Esophagus squamous epithelium (tissue), 5 donors: ENCODE data around the gene TMEM8B. TPM values are rescaled to one million over a fixed set of nuclear protein-coding genes. Genes with fewer than 3 reads are reported as not detected.

Experiments used
- DNase-seq: peaks from one replicate; lab custom pipeline; 2025; lab: John Stamatoyannopoulos, UW
- H3K27ac ChIP-seq, 4 donors: fragments of 200-600 bp; sonication (generic); one replicate each; pipeline ENCODE4 v1.5.1; 2016 to 2019; ENCODE audit warnings: mild to moderate bottlenecking in 1 of 4
- H3K27me3 ChIP-seq, 4 donors: fragments of 200-600 bp; sonication (generic); 1 replicate in 3 of 4; 2 replicates in 1 of 4; pipeline versions ENCODE4 v1.5.1 to v1.6.0; 2017 to 2021; ENCODE audit warnings: antibody characterized with exemption in 1 of 4
- H3K36me3 ChIP-seq, 3 donors: fragments of 200-600 bp; sonication (generic); one replicate each; pipeline ENCODE4 v1.5.1; 2016 to 2019
- H3K4me1 ChIP-seq, 3 donors: fragments of 200-600 bp; sonication (generic); one replicate each; pipeline ENCODE4 v1.5.1; 2017 to 2019
- H3K4me3 ChIP-seq, 4 donors: fragments of 200-600 bp; sonication (generic); 1 replicate in 3 of 4; 2 replicates in 1 of 4; pipeline ENCODE4 v1.5.1; 2016 to 2019; ENCODE audit warnings: mild to moderate bottlenecking in 2 of 4, moderate library complexity in 1 of 4
- H3K9me3 ChIP-seq, 3 donors: fragments of 200-600 bp; sonication (generic); one replicate each; pipeline ENCODE4 v1.5.1; 2016 to 2019
- POLR2A ChIP-seq, 4 donors: fragments of 450-650 bp; IDR thresholded peaks; one replicate each; pipeline ENCODE4 v1.6.1; 2017; ENCODE audit warnings: antibody characterized with exemption in 4 of 4, mild to moderate bottlenecking in 4 of 4, moderate library complexity in 3 of 4
- WGBS, 2 donors: methylation state at CpG; one replicate each; pipeline ENCODE4 v1.1.5; 2018; 5-methylcytosine and 5-hydroxymethylcytosine counted together
- intact Hi-C: fragments of 100-400 bp; cut with DNase I; formaldehyde crosslinking; loops from one replicate; pipeline ENCODE4 v1.15.0; 2022
- total RNA-seq, 4 donors: library from RNA; depleted of rRNA; stranded (reverse); fragments of >200 nt; gene quantifications; one replicate each; pipeline ENCODE4 v1.1.0, GENCODE V29; 2016
- TF ChIP-seq, protein P1 (sequence below), 6 experiments: fragments of 450-650 bp in 4 of 6; fragments of 200-600 bp in 2 of 6; sonication (generic) in 2 of 6; IDR thresholded peaks; one replicate each; pipeline ENCODE4 v1.5.1; 2016 to 2019; ENCODE audit warnings: antibody characterized with exemption in 6 of 6, mild to moderate bottlenecking in 4 of 6, moderate library complexity in 4 of 6
- donor health status: DM: yes; HTN: yes; CAD: no.

Gene TMEM8B
- total RNA-seq, 4 donors from 2014 or later: 0.35 to 4.8 (median 1.4) TPM

DNA sequence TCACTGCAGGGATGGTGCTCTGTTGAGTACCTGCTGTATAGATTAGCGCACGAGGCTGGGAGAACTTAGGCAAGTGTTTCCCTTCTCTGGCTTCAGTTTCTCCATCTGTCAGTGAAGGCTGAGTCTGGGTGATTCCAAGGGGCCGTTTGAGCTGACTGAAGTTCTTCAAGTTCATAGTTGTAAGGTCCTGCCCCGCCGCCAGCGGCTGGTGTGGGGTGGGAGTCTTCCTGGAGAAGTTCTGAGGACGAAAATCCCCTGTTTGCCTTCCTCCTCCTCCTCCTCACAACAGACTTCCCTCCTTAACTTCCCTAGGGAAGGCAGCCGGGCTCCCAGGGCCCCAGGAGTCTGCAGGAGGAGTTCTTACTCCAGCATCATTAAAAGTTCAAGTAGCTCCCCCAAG, 75.3 kb downstream of the TMEM8B start:
- peaks cover 38 to 64% (median 43%) of the 10 kb centered on the region in 3 donors for H3K4me1 ChIP-seq
- no peak for DNase-seq
- WGBS, 2 donors: 55 to 61% methylated on average over 5 to 8 of the region's 8 CpGs
- H3K27me3 ChIP-seq: peaks cover 0 to 15% (median 0%) of the 10 kb centered on the region in 4 donors
- H3K27ac ChIP-seq: peak overlapping the region in 3 of 4 donors; percentile 89 to 95 (median 92)
- intact Hi-C loops: no loop called here
- no peaks in the 10 kb centered on the region for H3K36me3 ChIP-seq
- H3K9me3 ChIP-seq: no peaks in the 10 kb centered on the region
- H3K4me3 ChIP-seq: no peak overlapping the region
- TF ChIP-seq, protein P1, sequence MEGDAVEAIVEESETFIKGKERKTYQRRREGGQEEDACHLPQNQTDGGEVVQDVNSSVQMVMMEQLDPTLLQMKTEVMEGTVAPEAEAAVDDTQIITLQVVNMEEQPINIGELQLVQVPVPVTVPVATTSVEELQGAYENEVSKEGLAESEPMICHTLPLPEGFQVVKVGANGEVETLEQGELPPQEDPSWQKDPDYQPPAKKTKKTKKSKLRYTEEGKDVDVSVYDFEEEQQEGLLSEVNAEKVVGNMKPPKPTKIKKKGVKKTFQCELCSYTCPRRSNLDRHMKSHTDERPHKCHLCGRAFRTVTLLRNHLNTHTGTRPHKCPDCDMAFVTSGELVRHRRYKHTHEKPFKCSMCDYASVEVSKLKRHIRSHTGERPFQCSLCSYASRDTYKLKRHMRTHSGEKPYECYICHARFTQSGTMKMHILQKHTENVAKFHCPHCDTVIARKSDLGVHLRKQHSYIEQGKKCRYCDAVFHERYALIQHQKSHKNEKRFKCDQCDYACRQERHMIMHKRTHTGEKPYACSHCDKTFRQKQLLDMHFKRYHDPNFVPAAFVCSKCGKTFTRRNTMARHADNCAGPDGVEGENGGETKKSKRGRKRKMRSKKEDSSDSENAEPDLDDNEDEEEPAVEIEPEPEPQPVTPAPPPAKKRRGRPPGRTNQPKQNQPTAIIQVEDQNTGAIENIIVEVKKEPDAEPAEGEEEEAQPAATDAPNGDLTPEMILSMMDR (IDR thresholded peaks at IDR 0.05): no peak
- TF ChIP-seq POLR2A (IDR thresholded peaks at IDR 0.05): no peak

DNA sequence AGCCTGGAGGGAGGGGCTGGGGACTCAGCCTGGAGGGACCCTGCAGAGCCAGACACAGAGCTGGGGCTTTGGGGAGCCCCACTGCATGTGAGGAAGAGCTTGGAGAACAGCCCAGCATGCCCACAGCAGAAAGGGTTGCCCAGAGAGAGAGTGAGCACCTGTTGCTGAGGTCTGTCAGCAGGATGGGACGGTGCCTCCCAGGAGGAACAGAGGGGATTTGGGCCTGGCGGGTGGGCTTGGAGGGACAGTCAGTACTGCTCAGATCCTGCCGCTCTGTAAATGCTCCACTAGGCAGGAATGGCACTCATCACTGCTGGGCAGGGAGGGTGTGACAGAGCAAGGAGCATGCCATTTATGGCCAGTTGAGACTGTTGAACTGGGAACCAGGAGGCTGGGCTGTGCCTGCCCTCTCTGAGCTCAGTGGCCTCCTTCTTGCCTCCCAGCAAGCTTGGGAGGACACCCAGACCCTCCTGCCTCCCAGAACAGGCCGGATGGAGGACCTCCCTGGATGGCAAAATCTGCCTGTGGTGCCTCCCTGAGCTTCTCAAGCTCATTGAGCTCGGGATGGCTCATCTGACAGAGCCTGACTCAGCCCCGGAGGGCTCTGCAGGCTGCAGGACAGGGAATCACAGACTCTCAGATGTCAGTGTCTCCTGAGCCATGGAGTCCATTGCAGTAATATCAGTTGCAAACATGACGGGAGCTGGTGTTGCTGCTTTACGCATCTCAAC, 76.2 kb downstream of the TMEM8B start:
- Histone ChIP-seq H3K27me3 (peaks cover 0 to 15% (median 0%) of the 10 kb centered on the region in 4 donors), H3K9me3 (no peaks in the 10 kb centered on the region), H3K4me1 (peaks cover 45 to 73% (median 52%) of the 10 kb centered on the region in 3 donors), H3K27ac (peak overlapping the region; percentile 69 to 95 (median 90)), H3K36me3 (no peaks in the 10 kb centered on the region), H3K4me3 (peak overlapping the region in 1 of 4 donors; percentile 56)
- 49 to 71% methylated on average over 5 to 6 of the region's 8 CpGs for WGBS, 2 donors
- no peak for TF ChIP-seq POLR2A (IDR thresholded peaks at IDR 0.05)
- TF ChIP-seq, protein P1 (IDR thresholded peaks at IDR 0.05): no peak
- intact Hi-C loops: no loop called here
- no peak for DNase-seq

DNA sequence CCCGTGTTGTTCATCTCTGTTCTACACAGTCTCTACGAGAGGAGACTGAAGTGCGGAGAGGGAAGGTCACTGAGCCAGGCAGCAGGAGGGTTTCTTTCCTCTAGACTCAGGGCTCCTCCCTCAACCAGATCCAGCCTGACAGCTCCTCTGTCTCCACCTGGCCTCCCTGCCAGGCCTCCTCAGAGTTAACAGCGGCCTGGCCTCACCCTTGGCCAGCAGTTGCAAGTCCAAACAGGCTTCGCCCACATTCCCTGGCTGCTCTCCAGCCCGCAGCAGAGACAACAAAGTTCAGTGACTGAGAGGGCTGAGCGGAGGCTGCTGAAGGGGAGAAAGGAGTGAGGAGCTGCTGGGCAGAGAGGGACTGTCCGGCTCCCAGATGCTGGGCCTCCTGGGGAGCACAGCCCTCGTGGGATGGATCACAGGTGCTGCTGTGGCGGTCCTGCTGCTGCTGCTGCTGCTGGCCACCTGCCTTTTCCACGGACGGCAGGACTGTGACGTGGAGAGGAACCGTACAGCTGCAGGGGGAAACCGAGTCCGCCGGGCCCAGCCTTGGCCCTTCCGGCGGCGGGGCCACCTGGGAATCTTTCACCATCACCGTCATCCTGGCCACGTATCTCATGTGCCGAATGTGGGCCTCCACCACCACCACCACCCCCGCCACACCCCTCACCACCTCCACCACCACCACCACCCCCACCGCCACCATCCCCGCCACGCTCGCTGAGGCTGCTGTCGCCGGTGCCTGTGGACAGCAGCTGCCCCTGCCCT, 77.1 kb downstream of the TMEM8B start, which contains the start of gene HRCT1:
Gene HRCT1 (plus strand): TSS at position 291 of the 768 bp plus-strand sequence. CDS start 86 bp downstream, at position 377.
- WGBS, 2 donors: 28 to 37% methylated on average over 4 to 9 of the region's 30 CpGs
- Histone ChIP-seq H3K4me3 (peak within 1 kb of the TSS in 3 of 4 donors; percentile 22 to 56 (median 25)), H3K9me3 (no peaks in the 10 kb centered on the region), H3K36me3 (no peaks in the 10 kb centered on the region), H3K4me1 (peaks cover 45 to 82% (median 58%) of the 10 kb centered on the region in 3 donors), H3K27ac (peak within 1 kb of the TSS; percentile 69 to 95 (median 90)), H3K27me3 (peaks cover 0 to 12% (median 0%) of the 10 kb centered on the region in 4 donors)
- TF ChIP-seq, protein P1 (IDR thresholded peaks at IDR 0.05): no peak
- peak in 1 of 4 donors; percentile 30 for TF ChIP-seq POLR2A (IDR thresholded peaks at IDR 0.05)
- intact Hi-C loops: no loop called here
- DNase-seq: no peak

DNA sequence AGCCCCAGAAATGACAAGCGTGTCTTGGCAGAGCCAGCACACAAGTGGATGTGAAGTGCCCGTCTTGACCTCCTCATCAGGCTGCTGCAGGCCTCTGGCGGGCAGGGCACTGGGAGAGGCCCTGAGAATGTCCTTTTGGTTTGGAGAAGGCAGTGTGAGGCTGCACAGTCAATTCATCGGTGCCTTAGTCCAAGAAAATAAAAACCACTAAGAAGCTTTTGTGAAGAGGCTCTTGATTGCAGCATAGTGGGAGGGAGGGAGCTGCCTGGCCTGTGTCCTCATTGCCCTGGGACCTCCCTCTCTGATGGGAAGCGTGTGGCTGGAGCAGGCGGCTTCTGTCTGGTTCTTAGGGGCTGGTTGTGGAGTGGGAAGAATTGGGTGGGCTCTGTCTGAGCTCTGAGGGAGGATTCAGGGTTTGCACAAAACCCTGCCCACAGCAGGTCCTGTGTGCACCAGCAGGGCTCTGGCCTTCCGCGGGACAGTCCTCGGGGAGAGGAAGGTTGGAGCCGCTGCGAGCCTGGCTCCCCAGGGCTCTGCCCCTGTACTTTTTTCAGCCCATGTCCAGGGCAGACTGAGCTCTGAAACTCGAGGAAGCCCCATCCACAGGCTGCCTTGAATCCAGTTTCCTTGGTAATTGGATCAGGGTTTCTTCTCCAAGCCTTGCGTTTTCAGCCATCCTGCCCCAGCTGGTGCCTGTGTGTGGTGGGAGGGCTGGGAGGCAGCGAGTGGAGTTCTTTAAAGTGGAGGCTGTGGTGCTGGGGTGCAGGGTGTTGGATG, 78.1 kb downstream of the TMEM8B start:
- no peaks in the 10 kb centered on the region for H3K9me3 ChIP-seq
- H3K4me1 ChIP-seq: peaks cover 45 to 89% (median 58%) of the 10 kb centered on the region in 3 donors
- intact Hi-C loops: no loop called here
- no peaks in the 10 kb centered on the region for H3K36me3 ChIP-seq
- H3K4me3 ChIP-seq: peak overlapping the region in 3 of 4 donors; percentile 22 to 56 (median 25)
- peaks cover 0 to 11% (median 0%) of the 10 kb centered on the region in 4 donors for H3K27me3 ChIP-seq
- no peak for DNase-seq
- peak in 2 of 4 donors; percentile 20 to 45 for TF ChIP-seq POLR2A (IDR thresholded peaks at IDR 0.05)
- TF ChIP-seq, protein P1 (IDR thresholded peaks at IDR 0.05): no peak
- peak overlapping the region; percentile 69 to 95 (median 90) for H3K27ac ChIP-seq
- 51 to 61% methylated on average over 5 of the region's 14 CpGs for WGBS, 2 donors
